GM12878 (cell line): ENCODE data around the gene CHN1. TPM values are rescaled to one million over a fixed set of nuclear protein-coding genes. Genes with fewer than 3 reads are reported as not detected.

ENCODE experiments used
- ATAC-seq: fragments of 200-7000 bp; cut with Tn5 transposase; 3 replicates; pipeline ENCODE4 v1.9.1; 2020; ENCODE audit warnings: mild to moderate bottlenecking, moderate library complexity
- BruUV-seq: library from RNA; stranded (reverse); fragments of 400-500 nt; replicated peaks from 2 replicates; lab custom pipeline; 2021; lab: Mats Ljungman, UMichigan
- CTCF ChIA-PET: fragments of 300-600 bp; sonication (Branson Sonifier 250); formaldehyde crosslinking; extraction: SDS; loops from one replicate; lab custom pipeline; 2021; ENCODE audit warnings: inconsistent platforms; lab: Yijun Ruan, JAX
- POLR2A ChIA-PET: fragments of 350-600 bp; formaldehyde crosslinking; extraction: SDS; loops from one replicate; lab custom pipeline; 2021; ENCODE audit warnings: inconsistent platforms; lab: Charles Lee
- RAD21 ChIA-PET: fragments of 300-600 bp; sonication (Branson Sonifier 250); formaldehyde crosslinking; loops from one replicate; lab custom pipeline; 2023; ENCODE audit warnings: antibody characterized with exemption; ENCODE audit not compliant: unreplicated experiment; lab: Charles Lee
- SMC1A ChIA-PET: fragments of 300-600 bp; sonication (Branson Sonifier 250); formaldehyde crosslinking; loops from one replicate; lab custom pipeline; 2023; ENCODE audit not compliant: unreplicated experiment, uncharacterized antibody; lab: Charles Lee
- DNase-seq: peaks from one replicate; pipeline ENCODE4 v3.0.0-alpha.2; 2011; ENCODE audit warnings: low read depth, low spot score
- FAIRE-seq: peaks from 3 replicates; lab custom pipeline; 2011; peaks lifted over from hg19 to GRCh38; lab: Jason Lieb, UNC
- H2AFZ ChIP-seq: 2 replicates; pipeline ENCODE4 v1.6.0; 2011; ENCODE audit warnings: low read depth, low read length, control low read depth; ENCODE audit not compliant: control insufficient read depth
- H3K27ac ChIP-seq: 2 replicates; pipeline ENCODE4 v1.5.1; 2011; ENCODE audit warnings: control low read depth; ENCODE audit not compliant: control insufficient read depth, insufficient read depth
- H3K27me3 ChIP-seq, 2 experiments: replicated peaks in 1 of 2; 2 replicates each; pipeline versions ENCODE4 v1.6.0 to v1.6.1; 2011; ENCODE audit warnings: low read length in 1 of 2; ENCODE audit not compliant: control insufficient read depth in 2 of 2, insufficient read depth in 2 of 2
- H3K36me3 ChIP-seq, 2 experiments: 2 replicates each; pipeline ENCODE4 v1.5.1; 2011; ENCODE audit warnings: low read length in 1 of 2; ENCODE audit not compliant: control insufficient read depth in 2 of 2, insufficient read depth in 2 of 2
- H3K4me1 ChIP-seq: 2 replicates; pipeline ENCODE4 v1.6.1; 2011; ENCODE audit warnings: mild to moderate bottlenecking, low read length, moderate library complexity, mixed read lengths; ENCODE audit not compliant: control insufficient read depth, insufficient read depth
- H3K4me2 ChIP-seq: 2 replicates; pipeline ENCODE4 v1.6.0; 2011; ENCODE audit warnings: control low read depth; ENCODE audit not compliant: control insufficient read depth, insufficient read depth
- H3K4me3 ChIP-seq: fragments of 200-600 bp; sonication (generic); 2 replicates; pipeline ENCODE4 v1.5.1; 2016
- H3K79me2 ChIP-seq: 2 replicates; pipeline ENCODE4 v1.6.0; 2011; ENCODE audit warnings: low read length; ENCODE audit not compliant: control insufficient read depth, insufficient read depth
- H3K9ac ChIP-seq: 2 replicates; pipeline ENCODE4 v1.8.0; 2011; ENCODE audit warnings: low read length, control low read depth, mixed read lengths; ENCODE audit not compliant: control insufficient read depth, insufficient read depth
- H3K9me3 ChIP-seq: replicated peaks from 3 replicates; pipeline ENCODE4 v1.5.1; 2011; ENCODE audit warnings: mild to moderate bottlenecking, low read length; ENCODE audit not compliant: control insufficient read depth, insufficient read depth
- H4K20me1 ChIP-seq: 2 replicates; pipeline ENCODE4 v1.6.0; 2011; ENCODE audit not compliant: control insufficient read depth, insufficient read depth
- E2F4 ChIP-seq: IDR thresholded peaks from 2 replicates; pipeline ENCODE4 v1.6.1; 2012; ENCODE audit warnings: low read depth, low read length, improper control_type of control experiment
- FOXM1 ChIP-seq: IDR thresholded peaks from 2 replicates; pipeline ENCODE4 v1.6.1; 2012; ENCODE audit warnings: low read depth, mild to moderate bottlenecking, inconsistent platforms, low read length, moderate library complexity
- HDAC6 ChIP-seq: fragments of 200-600 bp; sonication (generic); IDR thresholded peaks from one replicate; pipeline ENCODE4 v1.8.0; 2017; ENCODE audit warnings: antibody characterized with exemption; ENCODE audit not compliant: unreplicated experiment
- MEF2A ChIP-seq: IDR thresholded peaks from 2 replicates; pipeline ENCODE4 v1.6.1; 2011; ENCODE audit warnings: low read depth, mild to moderate bottlenecking, low read length, moderate library complexity; ENCODE audit not compliant: insufficient read depth
- POLR2A ChIP-seq: IDR thresholded peaks from 2 replicates; pipeline ENCODE4 v1.6.1; 2011; ENCODE audit warnings: low read depth, mild to moderate bottlenecking, low read length
- RBBP5 ChIP-seq: fragments of 200-600 bp; sonication (generic); conservative IDR thresholded peaks from 2 replicates; pipeline ENCODE4 v1.6.1; 2016
- SUPT20H ChIP-seq: IDR thresholded peaks from 2 replicates; pipeline ENCODE4 v1.6.1; 2011; ENCODE audit warnings: low read depth, mild to moderate bottlenecking, low read length, moderate library complexity, borderline replicate concordance; ENCODE audit not compliant: control insufficient read depth
- WGBS: methylation state at CpG from one replicate; pipeline ENCODE4 v1.1.6; 2016; ENCODE audit warnings: low lambda C conversion rate; ENCODE audit not compliant: insufficient replicate concordance, insufficient coverage; ENCODE audit errors: missing lambda C conversion rate; 5-methylcytosine and 5-hydroxymethylcytosine counted together
- in situ Hi-C: fragments of 300-500 bp; cut with MboI; formaldehyde crosslinking; loops from 9 replicates; pipeline ENCODE4 v1.14.3; 2018; ENCODE audit warnings: mixed read lengths
- intact Hi-C: fragments of 100-400 bp; cut with micrococcal nuclease; formaldehyde crosslinking; loops from one replicate; pipeline ENCODE4 v1.14.2; 2022; ENCODE audit not compliant: unreplicated experiment
- polyA plus RNA-seq, 11 experiments: library from polyadenylated mRNA; depleted of rRNA in 4 of 11; unstranded in 6 of 11; stranded (reverse) in 5 of 11; fragments of >200 nt; fragmentation: Nextera tagmentation in 4 of 11; fragmentation: Illumina TruSeq in 1 of 11; extraction: Ambion mirVana in 4 of 11; extraction: Trizol in 1 of 11; gene quantifications; 1 replicate in 1 of 11; 2 replicates in 10 of 11; pipeline versions ENCODE4 v1.2.1 to v1.2.3, GENCODE V29; 2011 to 2016; ENCODE audit warnings: inconsistent platforms in 2 of 11, missing spikeins in 2 of 11, low read depth in 1 of 11
- total RNA-seq, 4 experiments: library from RNA; depleted of rRNA in 3 of 4; stranded (reverse); fragments of >200 nt in 3 of 4; fragmentation: Illumina TruSeq in 1 of 4; extraction: Trizol in 1 of 4; gene quantifications; 2 replicates each; pipeline versions ENCODE4 v1.2.1 to v1.2.3, GENCODE V29; 2013 to 2021

Gene CHN1
- total and polyA plus RNA-seq, 10 of the 15 experiments (the other 5 are each of a cell fraction or from before 2014, with no cell fraction given), result 0.18 to 0.92 (median 0.53) TPM; not detected in 1

DNA sequence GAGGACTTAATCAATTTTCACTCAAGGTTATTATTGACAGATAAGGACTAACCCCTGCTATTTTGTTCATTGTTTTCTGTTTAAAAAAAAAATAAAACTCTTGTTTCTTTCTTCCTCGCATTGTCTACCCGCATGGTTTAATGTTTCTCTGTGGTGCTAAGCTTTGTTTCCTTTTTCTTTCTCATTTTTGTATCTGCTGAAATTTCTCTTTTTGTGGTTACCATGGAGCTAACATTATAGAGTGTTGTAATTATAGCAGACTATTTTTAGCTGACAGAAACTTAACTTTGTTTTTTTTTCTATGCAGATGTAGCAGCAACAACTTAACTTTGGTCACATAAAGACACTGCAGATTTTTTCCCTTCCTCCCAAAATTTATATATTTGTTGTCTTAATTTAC lies 43.1 kb upstream of the CHN1 start:
- in situ Hi-C loops, result no loop called here
- ChIA-PET CTCF (interaction anchor here (0.7 kb wide), 1 partner anchor 118 kb away, joined by 3 read pairs; no protein-coding TSS in a partner anchor), SMC1A (interaction anchor here (2.9 kb wide), 1 partner anchor 57 kb away, joined by 11 read pairs; no protein-coding TSS in a partner anchor), POLR2A (no interaction called here)
- H3K9ac ChIP-seq, result no peak overlapping the region
- no peaks in the 10 kb centered on the region for H4K20me1 ChIP-seq
- H2AFZ ChIP-seq, result no peak overlapping the region
- H3K4me3 ChIP-seq, result no peak overlapping the region
- H3K9me3 ChIP-seq, result no peaks in the 10 kb centered on the region
- no TSS peak for BruUV-seq
- intact Hi-C loops, result no loop called here
- no peak overlapping the region for H3K27ac ChIP-seq
- FAIRE-seq (no peak), DNase-seq (no peak)
- 87% methylated on average over 2 of the region's 2 CpGs for WGBS
- TF ChIP-seq SUPT20H, result no peak
- TF ChIP-seq E2F4, result no peak
- TF ChIP-seq FOXM1, result no peak
- 0 out of 2 replicates have a peak, but pooled peaks have one; percentile 46 for TF ChIP-seq MEF2A
- no peak for TF ChIP-seq HDAC6
- no peak for TF ChIP-seq RBBP5
- no peak for TF ChIP-seq POLR2A
- TF ChIP-seq, all 136 proteins: peak for 1
- Histone ChIP-seq H3K36me3 (no peaks in the 10 kb centered on the region), H3K4me2 (no peak overlapping the region; the same call in 1 of the 2 replicates), H3K27me3 (no peaks in the 10 kb centered on the region), H3K4me1 (no peaks in the 10 kb centered on the region), H3K79me2 (no peaks in the 10 kb centered on the region)
- 0 out of 3 replicates have a peak, but pooled peaks have one; percentile 27 for ATAC-seq
- RAD21 ChIA-PET, result no interaction called here
